A673 (cell line): ENCODE data around the gene FRAS1. TPM values are rescaled to one million over a fixed set of nuclear protein-coding genes. Genes with fewer than 3 reads are reported as not detected.
"Not testable (repeated sequence)": the region's sequence is repeated elsewhere in the genome, so short reads cannot be mapped to it uniquely, and the experiment has no call there.

Experiments
- BruUV-seq: library from RNA; stranded (reverse); fragments of 400-500 nt; replicated peaks from 2 replicates; lab custom pipeline; 2021; lab: Mats Ljungman, UMichigan
- CTCF ChIA-PET: fragments of 300-600 bp; sonication (Branson Sonifier 250); formaldehyde crosslinking; loops from one replicate; lab custom pipeline; 2022; ENCODE audit warnings: antibody characterized with exemption; lab: Charles Lee
- POLR2A ChIA-PET: fragments of 300-600 bp; sonication (Branson Sonifier 250); formaldehyde crosslinking; loops from one replicate; lab custom pipeline; 2022; ENCODE audit warnings: antibody characterized with exemption; ENCODE audit not compliant: low non-redundant PET; lab: Charles Lee
- DNase-seq: peaks from one replicate; pipeline ENCODE4 v3.0.0-alpha.2; 2015; ENCODE audit warnings: low spot score
- H3K27ac ChIP-seq: fragments of 200-600 bp; sonication (generic); 2 replicates; pipeline ENCODE4 v1.5.1; 2016; ENCODE audit warnings: mixed run types, low read depth, mild to moderate bottlenecking, mixed read lengths, antibody characterized with exemption, low read length; ENCODE audit not compliant: poor library complexity, severe bottlenecking
- H3K27me3 ChIP-seq: fragments of 200-600 bp; sonication (generic); replicated peaks from 2 replicates; pipeline ENCODE4 v1.6.1; 2017; ENCODE audit warnings: mixed run types, low read depth, mild to moderate bottlenecking, mixed read lengths, antibody characterized with exemption, low read length; ENCODE audit not compliant: insufficient read depth, poor library complexity
- H3K36me3 ChIP-seq: fragments of 200-600 bp; sonication (generic); 2 replicates; pipeline ENCODE4 v1.6.1; 2016; ENCODE audit warnings: mixed run types, mild to moderate bottlenecking, mixed read lengths, antibody characterized with exemption, low read length; ENCODE audit not compliant: insufficient read depth, poor library complexity, severe bottlenecking
- H3K4me1 ChIP-seq: fragments of 200-600 bp; sonication (generic); 2 replicates; pipeline ENCODE4 v1.6.1; 2017; ENCODE audit warnings: mixed run types, mild to moderate bottlenecking, mixed read lengths, antibody characterized with exemption, low read length; ENCODE audit not compliant: insufficient read depth, poor library complexity, severe bottlenecking
- H3K4me3 ChIP-seq: fragments of 200-600 bp; sonication (generic); 2 replicates; pipeline ENCODE4 v1.5.1; 2016; ENCODE audit warnings: low read depth, mixed run types, mild to moderate bottlenecking, mixed read lengths, low read length; ENCODE audit not compliant: poor library complexity, severe bottlenecking
- H3K9me3 ChIP-seq: fragments of 200-600 bp; sonication (generic); 2 replicates; pipeline ENCODE4 v1.6.1; 2016; ENCODE audit warnings: mixed run types, low read depth, mild to moderate bottlenecking, mixed read lengths, antibody characterized with exemption, low read length; ENCODE audit not compliant: poor library complexity, severe bottlenecking
- EZH2 ChIP-seq: fragments of 200-600 bp; sonication (generic); IDR thresholded peaks from 2 replicates; pipeline ENCODE4 v1.6.1; 2017; ENCODE audit warnings: borderline replicate concordance, low read depth, mild to moderate bottlenecking, mixed read lengths, antibody characterized with exemption, low read length; ENCODE audit not compliant: poor library complexity, severe bottlenecking
- intact Hi-C: fragments of 100-400 bp; cut with micrococcal nuclease; formaldehyde crosslinking; loops from one replicate; pipeline ENCODE4 v1.10.0; 2022; ENCODE audit not compliant: unreplicated experiment
- total RNA-seq: library from RNA; stranded (reverse); gene quantifications from 2 replicates; pipeline ENCODE4 v1.2.3, GENCODE V29; 2021
- TF ChIP-seq, protein P1 (sequence below): fragments of 300-800, 200-600 bp; sonication (generic); conservative IDR thresholded peaks from 2 replicates; pipeline ENCODE4 v1.5.1; 2017; ENCODE audit warnings: low read depth, mild to moderate bottlenecking, antibody characterized with exemption, low read length, moderate library complexity, mixed read lengths

Gene FRAS1
- total RNA-seq, 1 experiment from 2014 or later = 0.06 TPM

DNA sequence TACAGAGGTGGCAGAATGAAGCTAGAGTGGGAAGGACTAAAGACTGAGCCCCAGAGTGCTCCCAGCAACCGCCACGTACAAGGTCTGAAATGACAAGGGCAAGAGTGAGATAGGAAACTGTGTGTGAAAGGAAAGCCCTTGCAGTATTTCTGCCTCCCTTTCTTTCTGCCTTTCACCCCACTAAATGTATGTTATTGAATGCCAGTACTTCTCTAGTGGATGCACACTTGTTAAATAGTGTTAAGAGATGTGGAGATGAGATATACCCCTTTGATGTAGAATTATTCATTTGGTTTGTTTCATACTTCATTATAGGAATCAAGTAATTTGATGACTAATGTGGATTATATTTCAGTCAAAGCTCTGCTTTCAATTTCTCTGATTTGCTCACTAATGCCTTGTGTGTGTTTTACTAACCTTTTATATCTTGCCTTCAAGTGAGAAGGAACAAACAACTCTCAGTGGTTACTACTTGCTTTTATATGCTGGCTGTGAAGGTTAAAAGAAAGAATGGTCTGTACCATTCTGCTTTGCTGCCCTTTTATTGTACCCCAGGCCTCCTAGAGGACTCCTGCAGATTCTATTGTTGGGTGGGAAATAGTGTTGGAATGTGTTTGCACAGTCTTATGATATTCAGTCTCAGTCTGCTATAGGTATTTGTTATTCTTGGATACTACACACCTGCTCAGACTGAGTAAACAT is 486.5 kb downstream of the FRAS1 start:
- Histone ChIP-seq H3K36me3 (no peaks in the 10 kb centered on the region), H3K27ac (no peak overlapping the region), H3K4me3 (no peak overlapping the region), H3K27me3 (no peaks in the 10 kb centered on the region), H3K4me1 (peaks cover 5% of the 10 kb centered on the region), H3K9me3 (no peaks in the 10 kb centered on the region)
- intact Hi-C loops = no loop called here
- POLR2A ChIA-PET = no interaction called here
- no peak for DNase-seq
- CTCF ChIA-PET = no interaction called here
- no peak for TF ChIP-seq EZH2
- TF ChIP-seq, protein P1, sequence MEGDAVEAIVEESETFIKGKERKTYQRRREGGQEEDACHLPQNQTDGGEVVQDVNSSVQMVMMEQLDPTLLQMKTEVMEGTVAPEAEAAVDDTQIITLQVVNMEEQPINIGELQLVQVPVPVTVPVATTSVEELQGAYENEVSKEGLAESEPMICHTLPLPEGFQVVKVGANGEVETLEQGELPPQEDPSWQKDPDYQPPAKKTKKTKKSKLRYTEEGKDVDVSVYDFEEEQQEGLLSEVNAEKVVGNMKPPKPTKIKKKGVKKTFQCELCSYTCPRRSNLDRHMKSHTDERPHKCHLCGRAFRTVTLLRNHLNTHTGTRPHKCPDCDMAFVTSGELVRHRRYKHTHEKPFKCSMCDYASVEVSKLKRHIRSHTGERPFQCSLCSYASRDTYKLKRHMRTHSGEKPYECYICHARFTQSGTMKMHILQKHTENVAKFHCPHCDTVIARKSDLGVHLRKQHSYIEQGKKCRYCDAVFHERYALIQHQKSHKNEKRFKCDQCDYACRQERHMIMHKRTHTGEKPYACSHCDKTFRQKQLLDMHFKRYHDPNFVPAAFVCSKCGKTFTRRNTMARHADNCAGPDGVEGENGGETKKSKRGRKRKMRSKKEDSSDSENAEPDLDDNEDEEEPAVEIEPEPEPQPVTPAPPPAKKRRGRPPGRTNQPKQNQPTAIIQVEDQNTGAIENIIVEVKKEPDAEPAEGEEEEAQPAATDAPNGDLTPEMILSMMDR = no peak
- no TSS peak for BruUV-seq

- intact Hi-C loops = no loop called here
Observed at GRCh38 chr4:78544678-78545077, 487.6 kb downstream of the FRAS1 start.

DNA sequence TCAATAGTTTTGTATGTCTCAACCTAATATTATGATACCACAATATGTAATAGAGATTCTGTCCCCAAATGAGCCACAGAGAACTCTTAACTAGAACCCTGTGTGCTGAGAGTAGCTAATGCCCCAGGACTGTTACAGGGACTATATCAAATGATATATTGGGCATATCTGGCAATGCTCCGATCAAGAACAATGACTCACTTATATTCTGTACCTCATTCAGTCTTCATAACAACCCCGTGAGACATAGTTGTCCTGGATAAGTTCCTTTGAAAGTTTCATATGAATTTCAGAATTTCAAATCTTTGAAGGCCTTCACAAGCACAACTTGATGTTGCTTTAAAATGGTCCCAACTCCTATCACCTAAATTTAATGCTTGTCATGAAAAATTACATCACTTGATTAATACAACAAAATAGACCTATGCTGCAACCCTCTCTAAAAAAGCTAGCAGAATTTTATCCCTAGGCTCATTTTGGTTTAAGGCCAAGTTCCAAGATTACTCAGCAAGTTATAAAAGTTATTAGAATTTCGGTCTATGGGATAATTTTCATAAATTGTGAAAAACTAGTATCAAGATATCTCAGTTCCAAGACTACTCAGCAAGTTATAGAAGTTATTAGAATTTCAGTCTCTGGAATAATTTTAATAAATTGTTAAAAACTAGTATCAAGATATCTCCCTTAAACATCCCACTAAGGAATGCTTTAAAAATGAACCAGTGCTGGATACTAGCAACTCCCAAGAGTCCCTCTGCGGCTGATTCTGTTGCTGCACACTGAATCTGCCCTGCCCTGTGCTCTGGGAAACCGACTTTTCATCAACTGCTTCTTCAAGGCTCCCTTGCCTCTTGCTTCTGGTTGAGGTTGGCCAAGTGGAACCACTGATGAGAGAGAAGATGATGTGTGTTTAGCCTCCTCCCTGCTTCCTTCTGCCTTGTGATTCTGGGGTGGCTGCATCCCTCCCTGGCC is 488.4 kb downstream of the FRAS1 start:
- H3K36me3 ChIP-seq = no peaks in the 10 kb centered on the region
- CTCF ChIA-PET = no interaction called here
- no peak overlapping the region for H3K27ac ChIP-seq
- no peak overlapping the region for H3K4me3 ChIP-seq
- TF ChIP-seq, protein P1 = no peak
- TF ChIP-seq EZH2 = no peak
- no peaks in the 10 kb centered on the region for H3K27me3 ChIP-seq
- intact Hi-C loops = no loop called here
- H3K4me1 ChIP-seq = peaks cover 5% of the 10 kb centered on the region
- no peaks in the 10 kb centered on the region for H3K9me3 ChIP-seq
- no peak for DNase-seq
- POLR2A ChIA-PET = no interaction called here
- BruUV-seq = no TSS peak

More at GRCh38 chr4:78544678-78545077, 487.6 kb downstream of the FRAS1 start:
- ChIA-PET CTCF (no interaction called here), POLR2A (no interaction called here)
- peak; percentile 6 for DNase-seq
- Histone ChIP-seq H3K27ac (no peak overlapping the region), H3K27me3 (no peaks in the 10 kb centered on the region), H3K36me3 (no peaks in the 10 kb centered on the region), H3K4me3 (no peak overlapping the region), H3K9me3 (no peaks in the 10 kb centered on the region), H3K4me1 (peaks cover 5% of the 10 kb centered on the region)
- TF ChIP-seq EZH2 = no peak
- TF ChIP-seq, protein P1 = no peak
- no TSS peak for BruUV-seq

GRCh38 chr4:78547899-78548298 is 490.8 kb downstream of the FRAS1 start:
- not testable (repeated sequence) for BruUV-seq

DNA sequence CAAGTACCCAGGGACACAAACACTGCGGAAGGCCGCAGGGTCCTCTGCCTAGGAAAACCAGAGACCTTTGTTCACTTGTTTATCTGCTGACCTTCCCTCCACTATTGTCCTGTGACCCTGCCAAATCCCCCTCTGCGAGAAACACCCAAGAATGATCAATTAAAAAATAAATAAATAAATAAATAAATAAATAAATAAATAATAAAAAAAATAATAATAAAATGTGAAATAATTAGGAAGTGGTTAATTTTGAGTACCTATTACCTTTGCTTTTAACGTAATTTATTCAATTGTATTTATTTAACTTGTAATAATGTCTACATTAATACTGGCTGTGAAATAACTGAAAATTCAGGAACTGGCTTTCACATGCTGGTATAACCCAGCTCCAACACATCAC is 491.8 kb downstream of the FRAS1 start:
- CTCF ChIA-PET, DNase-seq, H3K36me3 ChIP-seq, intact Hi-C loops, POLR2A ChIA-PET, BruUV-seq, H3K4me3 ChIP-seq, H3K9me3 ChIP-seq, H3K4me1 ChIP-seq, H3K27me3 ChIP-seq, H3K27ac ChIP-seq: not testable (repeated sequence)

More at GRCh38 chr4:78547899-78548298, 490.8 kb downstream of the FRAS1 start:
- H3K27me3 ChIP-seq, intact Hi-C loops, H3K4me1 ChIP-seq, H3K36me3 ChIP-seq, H3K27ac ChIP-seq, CTCF ChIA-PET, POLR2A ChIA-PET, H3K4me3 ChIP-seq, H3K9me3 ChIP-seq, DNase-seq: not testable (repeated sequence)
